ENCODE data around the gene NR5A1.

The NR5A1 gene

DNA sequence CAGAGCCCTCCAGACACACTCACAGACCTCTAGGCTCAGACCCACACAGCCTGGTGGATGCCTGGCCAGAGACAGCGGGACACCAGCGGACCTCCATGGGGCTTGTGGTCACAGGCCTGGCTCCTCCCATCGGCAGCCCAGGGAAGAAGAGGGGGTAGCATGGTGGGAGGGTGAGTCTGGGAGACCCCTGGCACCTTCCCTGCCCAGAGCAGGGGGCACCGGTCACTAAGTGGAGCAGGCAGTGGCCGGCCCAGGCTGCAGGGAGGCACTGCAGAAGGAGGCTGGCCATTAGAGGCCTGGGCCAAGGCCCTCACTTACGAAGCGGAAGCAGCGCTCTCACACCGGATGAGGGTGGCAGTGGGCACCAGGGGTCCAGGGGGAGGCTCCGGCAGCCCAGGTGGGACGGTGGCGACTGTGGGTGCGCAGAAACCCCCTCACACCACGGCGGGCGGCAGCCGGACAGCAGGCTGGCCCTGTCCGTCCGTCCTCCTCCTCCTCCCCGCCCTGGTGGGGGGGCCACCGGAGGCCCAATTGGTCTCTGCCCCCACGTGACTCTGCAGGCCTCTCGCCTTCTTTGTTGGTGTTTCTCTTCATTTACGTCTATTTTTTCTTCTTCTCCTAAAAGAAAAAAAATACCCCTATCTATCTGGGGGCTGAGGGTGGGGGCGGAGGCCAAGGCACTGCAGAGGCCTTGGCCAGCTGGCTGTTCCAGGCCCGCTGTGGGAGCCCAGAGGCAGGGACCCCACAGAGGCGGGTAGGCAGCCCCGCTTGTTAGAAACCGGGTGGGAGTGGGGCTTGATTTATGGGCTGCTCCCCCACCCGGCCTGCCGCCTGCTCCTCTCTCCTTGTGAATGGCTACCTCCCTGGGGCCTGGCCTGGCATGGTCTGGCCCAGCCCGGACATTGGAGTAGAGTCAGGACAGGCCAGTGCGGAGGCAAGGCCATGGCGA lies at the start of gene NR5A1:
TSS of gene NR5A1 (minus strand) at position 469 of the 949 bp plus-strand sequence. CDS start 4,004 bp downstream, outside the sequence.
- Histone ChIP-seq H3K27me3 (ENCODE audit: insufficient read depth, low read length) (peaks cover 47% of the 10 kb centered on the region), H3K9me3 (ENCODE audit: insufficient read depth, low read depth, low read length) (no peaks in the 10 kb centered on the region), H3K36me3 (ENCODE audit: insufficient read depth, low read depth, low read length) (no peaks in the 10 kb centered on the region), H3K9ac (ENCODE audit: low read depth, low read length) (no peak within 1 kb of the TSS), H3K27ac (ENCODE audit: low read length) (no peak within 1 kb of the TSS), H3K4me3 (ENCODE audit: low read length) (no peak within 1 kb of the TSS), H3K4me1 (ENCODE audit: insufficient read depth, low read length) (peaks cover 3% of the 10 kb centered on the region; the same call in 1 of the 2 replicates)

DNA sequence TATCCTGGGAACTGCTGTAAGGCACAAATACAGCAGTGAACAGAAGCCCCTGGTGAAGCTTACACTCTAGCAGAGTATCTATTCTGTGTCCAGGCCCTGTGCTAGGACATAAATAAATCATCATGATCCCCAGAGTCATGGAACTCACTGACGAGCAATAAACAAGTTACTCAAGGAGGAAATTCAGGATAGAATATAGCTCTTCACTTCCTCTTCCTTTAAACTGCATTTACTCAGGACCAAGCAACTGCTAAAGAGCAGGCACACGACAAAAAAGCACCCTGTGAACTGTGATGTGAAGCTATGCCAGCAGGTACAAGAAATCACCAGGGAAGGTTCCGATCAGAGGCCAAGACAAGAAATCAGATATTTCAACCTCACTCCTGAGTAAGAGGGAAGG lies 47.8 kb upstream of the NR5A1 start:
- Histone ChIP-seq H3K4me3 (ENCODE audit: low read length) (no peak overlapping the region), H3K36me3 (ENCODE audit: insufficient read depth, low read depth, low read length) (peaks cover 18% of the 10 kb centered on the region), H3K9ac (ENCODE audit: low read depth, low read length) (no peak overlapping the region), H3K4me1 (ENCODE audit: insufficient read depth, low read length) (peaks cover 5% of the 10 kb centered on the region; the same call in 1 of the 2 replicates), H3K9me3 (ENCODE audit: insufficient read depth, low read depth, low read length) (no peaks in the 10 kb centered on the region), H3K27me3 (ENCODE audit: insufficient read depth, low read length) (no peaks in the 10 kb centered on the region), H3K27ac (ENCODE audit: low read length) (no peak overlapping the region)

DNA sequence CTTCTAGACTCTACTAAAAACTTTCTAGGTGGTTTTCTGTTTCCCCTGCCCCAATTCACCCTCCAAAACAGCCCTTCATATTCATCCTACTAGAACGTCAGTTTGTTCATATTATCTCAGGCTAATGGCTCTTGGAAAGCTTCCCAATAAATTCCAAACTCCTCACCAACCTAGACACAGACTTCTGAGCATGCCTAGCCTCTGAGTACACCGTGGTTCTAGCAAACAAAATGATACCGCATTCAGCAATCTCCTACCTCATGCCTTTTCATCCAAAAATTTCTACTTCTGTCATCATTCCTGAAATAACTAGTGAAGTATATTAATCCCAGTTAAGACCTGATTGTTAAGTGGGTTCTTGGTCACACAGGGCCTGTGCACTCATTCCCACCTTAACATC lies 46.5 kb upstream of the NR5A1 start:
- no peak overlapping the region for H3K27ac ChIP-seq (ENCODE audit: low read length)
- H3K4me3 ChIP-seq (ENCODE audit: low read length): no peak overlapping the region
- no peak overlapping the region for H3K9ac ChIP-seq (ENCODE audit: low read depth, low read length)
- H3K27me3 ChIP-seq (ENCODE audit: insufficient read depth, low read length): no peaks in the 10 kb centered on the region
- peaks cover 28% of the 10 kb centered on the region for H3K36me3 ChIP-seq (ENCODE audit: insufficient read depth, low read depth, low read length)
- peaks cover 3% of the 10 kb centered on the region; the same call in 1 of the 2 replicates for H3K4me1 ChIP-seq (ENCODE audit: insufficient read depth, low read length)
- H3K9me3 ChIP-seq (ENCODE audit: insufficient read depth, low read depth, low read length): no peaks in the 10 kb centered on the region

DNA sequence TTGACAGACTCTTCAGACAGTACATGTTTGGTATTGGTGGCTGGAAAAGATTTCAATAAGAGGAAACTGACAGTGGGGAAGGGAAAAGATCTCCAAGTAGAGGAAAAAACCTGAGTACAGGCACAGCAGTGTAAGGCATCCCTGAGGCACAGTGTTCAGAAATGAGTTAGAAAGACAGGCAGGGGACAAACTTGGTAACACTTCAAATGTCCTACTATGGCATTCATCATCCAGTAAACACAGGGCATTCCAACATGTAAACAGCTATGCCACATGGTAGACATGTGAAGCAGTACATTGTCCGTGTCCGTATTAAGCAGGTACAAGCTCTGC lies 45.0 kb upstream of the NR5A1 start:
- no peaks in the 10 kb centered on the region for H3K27me3 ChIP-seq (ENCODE audit: insufficient read depth, low read length)
- no peaks in the 10 kb centered on the region for H3K9me3 ChIP-seq (ENCODE audit: insufficient read depth, low read depth, low read length)
- H3K36me3 ChIP-seq (ENCODE audit: insufficient read depth, low read depth, low read length): peaks cover 29% of the 10 kb centered on the region
- H3K9ac ChIP-seq (ENCODE audit: low read depth, low read length): no peak overlapping the region
- H3K4me1 ChIP-seq (ENCODE audit: insufficient read depth, low read length): peaks cover 3% of the 10 kb centered on the region; the same call in 1 of the 2 replicates
- no peak overlapping the region for H3K4me3 ChIP-seq (ENCODE audit: low read length)
- H3K27ac ChIP-seq (ENCODE audit: low read length): no peak overlapping the region

DNA sequence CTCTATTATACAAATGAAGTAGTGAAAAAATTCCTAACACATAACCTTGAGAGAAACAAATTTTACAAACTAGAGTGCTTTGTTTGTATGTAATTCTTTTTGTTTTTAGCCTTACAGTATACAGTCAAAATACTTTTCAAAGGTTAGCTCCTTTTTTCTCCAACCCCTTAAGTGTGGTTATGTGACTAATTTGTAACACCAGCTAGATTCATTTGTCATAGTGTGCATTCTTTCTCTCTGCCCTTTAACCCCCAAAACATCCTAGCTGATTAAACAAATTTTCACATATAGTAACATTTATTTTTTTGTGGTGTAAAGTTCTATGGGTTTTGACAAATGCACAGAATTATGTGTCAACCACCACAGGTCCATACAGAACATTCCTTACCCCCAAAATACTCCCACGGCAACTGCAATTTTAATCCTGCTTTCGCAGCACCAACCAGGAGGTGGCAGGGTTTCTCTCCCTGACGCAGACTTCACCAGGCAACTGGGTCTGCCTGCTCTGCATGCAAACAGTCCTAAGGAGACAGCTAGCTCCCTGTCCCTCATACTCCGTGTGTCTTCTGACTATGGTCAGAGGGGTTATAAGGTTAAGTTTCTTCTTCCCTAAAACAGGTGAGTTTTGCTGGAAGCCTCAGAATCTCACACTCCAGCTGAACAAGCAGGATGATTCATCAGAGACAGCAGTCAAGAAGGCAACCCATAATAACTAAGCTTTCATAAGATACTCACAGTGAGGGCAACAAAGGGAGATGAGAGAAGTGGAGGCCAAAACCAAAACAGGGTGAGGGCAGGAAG lies 44.5 kb upstream of the NR5A1 start:
- H3K9ac ChIP-seq (ENCODE audit: low read depth, low read length): no peak overlapping the region
- H3K4me1 ChIP-seq (ENCODE audit: insufficient read depth, low read length): peaks cover 3% of the 10 kb centered on the region; the same call in 1 of the 2 replicates
- no peaks in the 10 kb centered on the region for H3K27me3 ChIP-seq (ENCODE audit: insufficient read depth, low read length)
- peaks cover 29% of the 10 kb centered on the region for H3K36me3 ChIP-seq (ENCODE audit: insufficient read depth, low read depth, low read length)
- H3K27ac ChIP-seq (ENCODE audit: low read length): no peak overlapping the region
- no peaks in the 10 kb centered on the region for H3K9me3 ChIP-seq (ENCODE audit: insufficient read depth, low read depth, low read length)
- H3K4me3 ChIP-seq (ENCODE audit: low read length): no peak overlapping the region

DNA sequence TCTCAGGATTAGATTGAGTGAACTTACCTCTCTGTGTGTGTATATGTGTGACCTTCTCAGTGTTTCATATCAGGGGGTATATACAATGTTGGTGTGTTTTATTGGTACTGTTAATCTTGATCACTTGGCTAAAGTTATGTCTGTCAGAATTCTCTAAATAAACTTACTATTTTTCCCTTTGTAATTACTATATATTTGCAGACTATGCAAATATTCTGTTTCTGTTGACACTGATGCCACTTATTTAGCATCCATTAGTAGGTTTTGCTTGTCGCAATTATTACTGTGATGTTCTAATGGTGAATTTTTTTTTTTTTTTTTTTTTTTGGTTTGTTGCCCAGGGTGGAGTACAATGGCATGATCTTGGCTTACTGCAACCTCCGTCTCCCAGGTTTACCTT lies 42.9 kb upstream of the NR5A1 start:
- Histone ChIP-seq H3K4me1 (ENCODE audit: insufficient read depth, low read length) (peaks cover 6% of the 10 kb centered on the region; the same call in 1 of the 2 replicates), H3K27ac (ENCODE audit: low read length) (no peak overlapping the region), H3K9ac (ENCODE audit: low read depth, low read length) (no peak overlapping the region), H3K27me3 (ENCODE audit: insufficient read depth, low read length) (no peaks in the 10 kb centered on the region), H3K4me3 (ENCODE audit: low read length) (no peak overlapping the region), H3K36me3 (ENCODE audit: insufficient read depth, low read depth, low read length) (peaks cover 29% of the 10 kb centered on the region), H3K9me3 (ENCODE audit: insufficient read depth, low read depth, low read length) (no peaks in the 10 kb centered on the region)

DNA sequence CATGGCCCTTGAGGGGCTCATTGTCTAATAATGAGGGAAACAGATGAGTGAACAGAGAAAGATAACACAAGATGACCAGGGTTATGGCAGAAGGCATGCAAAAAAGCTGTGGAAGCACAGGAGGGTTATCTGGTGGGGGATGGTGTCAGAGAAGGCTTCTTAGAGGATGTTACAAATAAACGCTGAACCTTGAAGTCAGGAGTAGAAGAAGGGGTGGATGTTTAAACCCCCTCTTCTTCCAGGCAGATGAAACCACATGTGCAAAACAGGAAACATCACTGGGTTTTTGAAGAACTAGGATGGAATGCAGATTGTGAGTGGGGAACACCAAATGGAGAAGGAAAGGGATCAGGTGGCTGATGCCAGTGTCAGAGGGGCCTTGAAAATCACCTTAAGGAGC lies 41.8 kb upstream of the NR5A1 start:
- Histone ChIP-seq H3K4me3 (ENCODE audit: low read length) (no peak overlapping the region), H3K27ac (ENCODE audit: low read length) (no peak overlapping the region), H3K36me3 (ENCODE audit: insufficient read depth, low read depth, low read length) (peaks cover 27% of the 10 kb centered on the region), H3K9ac (ENCODE audit: low read depth, low read length) (no peak overlapping the region), H3K4me1 (ENCODE audit: insufficient read depth, low read length) (peaks cover 8% of the 10 kb centered on the region; the same call in 1 of the 2 replicates), H3K9me3 (ENCODE audit: insufficient read depth, low read depth, low read length) (no peaks in the 10 kb centered on the region), H3K27me3 (ENCODE audit: insufficient read depth, low read length) (no peaks in the 10 kb centered on the region)

DNA sequence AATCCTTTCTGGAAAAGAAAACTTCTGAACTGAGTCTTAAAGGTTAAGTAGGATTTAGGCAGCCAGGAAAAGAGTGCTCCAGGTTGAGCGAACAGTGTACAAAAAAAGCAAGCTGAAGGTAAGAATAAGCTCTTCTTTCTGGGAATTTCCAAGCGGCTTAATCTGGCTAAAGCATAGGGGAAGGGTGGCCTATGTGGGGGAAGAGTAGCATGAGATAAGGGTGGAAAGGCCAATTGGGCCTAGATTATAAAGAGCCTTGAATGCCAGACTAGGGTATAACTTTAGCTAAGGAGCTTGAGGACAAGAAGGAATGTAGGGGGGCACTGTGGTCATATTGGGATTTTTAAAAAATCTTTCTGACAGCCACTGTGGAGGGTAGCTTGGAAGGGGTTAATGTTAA lies 37.3 kb upstream of the NR5A1 start:
- H3K4me3 ChIP-seq (ENCODE audit: low read length): no peak overlapping the region
- H3K27me3 ChIP-seq (ENCODE audit: insufficient read depth, low read length): no peaks in the 10 kb centered on the region
- peaks cover 46% of the 10 kb centered on the region for H3K36me3 ChIP-seq (ENCODE audit: insufficient read depth, low read depth, low read length)
- H3K27ac ChIP-seq (ENCODE audit: low read length): no peak overlapping the region
- H3K9me3 ChIP-seq (ENCODE audit: insufficient read depth, low read depth, low read length): no peaks in the 10 kb centered on the region
- H3K9ac ChIP-seq (ENCODE audit: low read depth, low read length): no peak overlapping the region
- H3K4me1 ChIP-seq (ENCODE audit: insufficient read depth, low read length): peaks cover 4% of the 10 kb centered on the region; the same call in 1 of the 2 replicates

DNA sequence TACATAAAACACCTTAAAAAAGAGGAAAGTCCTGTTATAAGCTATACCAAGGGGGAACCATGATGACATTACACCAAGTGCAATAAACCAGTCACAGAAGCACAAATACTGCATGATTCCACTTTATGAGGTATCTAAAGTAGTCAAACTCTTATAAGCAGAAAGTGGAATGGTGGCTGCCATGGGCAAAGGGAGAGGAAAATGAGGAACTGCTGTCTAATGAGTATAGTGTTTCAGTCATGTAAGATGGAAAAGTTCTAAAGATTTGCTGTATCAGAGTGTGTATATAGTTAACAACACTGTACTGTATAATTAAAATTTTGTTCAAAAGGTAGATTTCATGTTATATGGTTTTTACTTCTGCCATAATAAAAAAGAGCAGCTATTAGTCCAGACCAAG lies 34.6 kb upstream of the NR5A1 start:
- H3K9ac ChIP-seq (ENCODE audit: low read depth, low read length): no peak overlapping the region

DNA sequence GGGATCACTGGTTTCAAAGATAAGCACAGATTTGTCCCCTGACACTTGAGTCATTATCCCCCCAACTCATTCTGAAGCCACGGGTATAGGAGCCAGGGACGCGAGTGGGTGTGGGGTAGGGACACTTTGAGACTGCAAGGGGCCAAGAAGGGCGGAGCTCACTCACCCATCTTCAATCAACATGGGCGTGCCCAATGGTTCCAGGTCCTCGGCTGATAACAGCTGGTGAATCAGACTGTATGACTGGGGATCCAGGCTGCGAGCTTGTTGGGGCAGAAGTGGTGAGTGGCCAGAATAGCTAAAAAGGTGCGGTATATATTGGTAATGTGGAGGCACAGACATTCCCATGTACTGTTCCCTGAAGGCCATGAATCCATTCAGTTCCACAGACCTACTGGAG lies 30.7 kb upstream of the NR5A1 start:
- H3K4me1 ChIP-seq (ENCODE audit: insufficient read depth, low read length): no peaks in the 10 kb centered on the region
- no peak overlapping the region for H3K9ac ChIP-seq (ENCODE audit: low read depth, low read length)
- H3K27ac ChIP-seq (ENCODE audit: low read length): no peak overlapping the region
- no peak overlapping the region for H3K4me3 ChIP-seq (ENCODE audit: low read length)
- H3K36me3 ChIP-seq (ENCODE audit: insufficient read depth, low read depth, low read length): peaks cover 75% of the 10 kb centered on the region
- no peaks in the 10 kb centered on the region for H3K9me3 ChIP-seq (ENCODE audit: insufficient read depth, low read depth, low read length)
- H3K27me3 ChIP-seq (ENCODE audit: insufficient read depth, low read length): no peaks in the 10 kb centered on the region

More for the DNA sequence above, 34.6 kb upstream of the NR5A1 start:
- H3K36me3 ChIP-seq (ENCODE audit: insufficient read depth, low read depth, low read length): peaks cover 63% of the 10 kb centered on the region
- H3K4me3 ChIP-seq (ENCODE audit: low read length): no peak overlapping the region
- H3K9me3 ChIP-seq (ENCODE audit: insufficient read depth, low read depth, low read length): no peaks in the 10 kb centered on the region
- peaks cover 4% of the 10 kb centered on the region; the same call in 1 of the 2 replicates for H3K4me1 ChIP-seq (ENCODE audit: insufficient read depth, low read length)
- no peak overlapping the region for H3K27ac ChIP-seq (ENCODE audit: low read length)
- no peaks in the 10 kb centered on the region for H3K27me3 ChIP-seq (ENCODE audit: insufficient read depth, low read length)

DNA sequence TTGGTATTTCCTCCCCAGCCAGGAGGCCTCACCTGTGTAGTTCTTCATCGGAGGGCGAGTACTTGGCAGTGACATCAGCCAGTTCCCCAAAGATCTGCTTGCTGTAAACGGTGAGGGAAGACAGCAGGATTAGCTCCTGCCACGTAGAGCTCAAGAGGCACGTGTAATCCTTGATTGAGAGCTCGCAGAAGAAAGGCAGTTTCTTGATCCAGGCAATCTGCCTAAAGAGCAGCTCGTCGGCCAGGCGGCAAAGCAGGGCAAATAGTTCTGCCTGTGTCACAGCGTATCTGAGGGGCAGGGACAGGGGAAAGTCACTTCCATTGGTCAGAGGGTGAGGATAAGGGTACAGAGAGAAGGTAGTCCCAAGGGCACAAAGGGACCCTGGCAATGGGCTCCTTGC lies 28.6 kb upstream of the NR5A1 start:
- no peak overlapping the region for H3K27ac ChIP-seq (ENCODE audit: low read length)
- no peaks in the 10 kb centered on the region for H3K27me3 ChIP-seq (ENCODE audit: insufficient read depth, low read length)
- H3K9ac ChIP-seq (ENCODE audit: low read depth, low read length): no peak overlapping the region
- no peak overlapping the region for H3K4me3 ChIP-seq (ENCODE audit: low read length)
- H3K4me1 ChIP-seq (ENCODE audit: insufficient read depth, low read length): no peaks in the 10 kb centered on the region
- H3K36me3 ChIP-seq (ENCODE audit: insufficient read depth, low read depth, low read length): peaks cover 82% of the 10 kb centered on the region
- no peaks in the 10 kb centered on the region for H3K9me3 ChIP-seq (ENCODE audit: insufficient read depth, low read depth, low read length)

All from iPS-20b (cell line).